AG20443 (cell line): ENCODE data around the gene COBL.

Experiments used
- DNase-seq: peaks from one replicate; pipeline ENCODE4 v3.0.0; 2012; ENCODE audit warnings: low spot score, mixed read lengths

Gene COBL

DNA sequence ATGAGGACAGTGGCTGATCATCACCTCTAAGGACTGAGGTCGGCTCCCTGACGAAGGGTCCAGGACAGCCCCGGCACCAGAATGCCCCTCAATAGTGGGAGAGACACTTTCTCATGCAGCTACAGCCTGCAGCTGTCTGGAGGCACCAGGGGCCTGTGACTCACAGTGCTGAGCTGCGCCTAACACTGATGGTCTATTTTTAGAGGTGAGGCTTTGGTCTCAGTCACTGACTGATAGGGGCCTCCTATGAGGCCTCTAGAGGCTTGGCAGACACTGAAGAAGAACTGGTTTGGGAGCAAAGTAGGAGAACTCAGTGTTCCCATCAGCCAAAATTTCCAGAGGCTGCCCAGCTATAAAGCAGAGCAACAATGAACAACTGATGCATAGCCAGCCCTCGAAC is 130.1 kb downstream of the COBL start:
- DNase-seq = peak; percentile 24

DNA sequence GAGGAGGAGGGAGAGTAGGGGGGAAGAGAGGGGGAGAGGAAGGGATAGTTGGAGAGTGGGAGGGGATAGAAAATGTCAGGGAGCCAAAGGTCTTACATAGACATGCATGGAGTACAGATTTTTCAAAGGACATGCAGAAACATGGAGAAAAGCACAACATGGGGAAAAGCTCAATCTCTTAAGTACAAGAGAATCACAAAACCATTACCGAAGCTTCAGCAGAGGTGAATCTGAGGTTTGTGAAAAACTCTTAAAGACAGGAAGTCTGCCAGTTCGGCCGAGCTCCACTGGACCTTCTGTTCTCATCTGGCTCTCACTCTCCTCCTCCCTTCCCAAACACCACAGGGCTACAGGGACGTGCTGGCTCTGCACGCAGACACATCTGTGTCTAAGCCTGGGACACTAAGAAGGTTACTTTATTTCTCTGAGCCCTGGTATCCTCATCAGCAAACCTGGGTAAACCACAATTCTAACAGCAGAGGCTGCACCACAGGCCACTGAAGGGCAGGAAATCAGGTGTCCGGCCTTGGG is 133.9 kb downstream of the COBL start:
- DNase-seq = no peak

GRCh38 chr7:51180092-51180491 is 136.5 kb downstream of the COBL start:
- no peak for DNase-seq

GRCh38 chr7:51175992-51176388 is 140.6 kb downstream of the COBL start:
- no peak for DNase-seq

DNA sequence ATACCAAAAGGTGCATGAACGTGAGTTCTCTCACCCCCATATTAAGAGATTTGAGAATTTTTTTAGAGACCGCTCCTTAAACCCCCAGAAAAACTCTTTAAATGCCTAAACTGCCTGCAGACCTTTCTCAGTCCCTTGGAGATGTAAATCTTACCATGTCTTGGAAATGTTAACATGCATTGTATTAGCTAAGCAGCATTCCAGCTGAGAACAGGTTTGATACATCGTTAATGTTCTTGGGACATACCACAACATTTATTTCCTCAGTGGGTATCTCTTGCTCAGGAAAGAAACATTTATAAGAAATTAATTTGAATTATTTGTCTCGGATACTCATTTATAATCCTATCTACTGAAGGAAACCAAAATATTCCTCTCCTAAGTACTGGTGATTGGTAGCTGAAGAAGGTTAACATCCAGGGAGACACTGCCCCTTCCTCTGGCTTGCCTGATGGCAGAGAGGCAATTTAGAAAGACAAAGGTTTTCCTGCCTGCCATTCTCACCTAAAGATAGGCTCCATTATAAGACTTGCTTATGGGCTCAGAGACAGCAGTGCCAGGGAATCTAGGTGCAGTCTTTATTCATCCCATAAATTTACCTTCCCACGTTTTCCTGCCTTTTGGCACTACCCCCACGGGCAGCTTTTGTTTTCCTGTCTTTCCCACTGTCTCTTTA is 141.2 kb downstream of the COBL start:
- no peak for DNase-seq

DNA sequence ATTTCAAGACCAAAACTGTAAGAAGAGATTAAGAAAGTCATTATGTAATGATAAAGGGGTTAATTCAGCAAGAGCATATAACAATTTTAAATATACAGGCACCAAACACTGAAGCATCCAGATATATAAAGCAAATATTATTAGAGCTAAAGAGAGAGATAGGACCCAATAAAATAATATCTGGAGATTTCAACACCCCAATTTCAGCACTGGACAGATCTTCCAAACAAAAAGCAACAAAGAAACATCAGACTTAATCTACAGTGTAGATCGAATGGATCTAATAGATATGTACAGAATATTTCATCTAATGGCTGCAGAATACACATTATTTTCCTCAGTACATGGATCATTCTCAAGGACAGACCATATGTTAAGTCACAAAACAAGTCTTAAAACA is 151.3 kb downstream of the COBL start:
- DNase-seq = no peak

DNA sequence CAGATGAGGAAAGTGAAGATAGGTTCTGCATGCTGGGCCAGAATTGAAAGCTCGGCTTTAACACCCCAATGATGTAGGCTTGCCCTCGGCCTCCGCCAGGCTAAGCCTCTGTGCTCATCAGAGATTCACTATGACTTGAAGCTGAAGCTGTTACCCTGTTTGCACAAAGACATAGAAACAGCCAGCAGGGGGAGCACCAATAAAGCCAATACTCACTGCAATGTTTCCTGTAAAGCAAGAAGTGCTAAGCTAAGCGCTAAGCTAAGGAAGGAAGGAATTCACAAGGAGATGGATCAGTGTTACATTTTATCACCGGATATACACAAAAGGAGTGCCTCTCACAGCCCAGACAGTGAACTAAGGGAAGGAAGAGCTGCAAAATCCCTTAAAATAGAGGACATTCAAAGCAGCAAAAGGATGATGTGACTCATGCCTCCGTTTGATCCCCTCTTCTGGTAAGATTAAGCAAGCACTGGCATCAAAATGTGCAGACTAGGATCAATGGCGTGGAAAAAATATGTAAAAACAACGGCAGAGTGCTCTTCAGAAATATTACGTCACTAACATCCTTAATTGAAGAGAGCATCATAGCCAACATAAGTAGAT is 153.8 kb downstream of the COBL start:
- peak; percentile 67 for DNase-seq

DNA sequence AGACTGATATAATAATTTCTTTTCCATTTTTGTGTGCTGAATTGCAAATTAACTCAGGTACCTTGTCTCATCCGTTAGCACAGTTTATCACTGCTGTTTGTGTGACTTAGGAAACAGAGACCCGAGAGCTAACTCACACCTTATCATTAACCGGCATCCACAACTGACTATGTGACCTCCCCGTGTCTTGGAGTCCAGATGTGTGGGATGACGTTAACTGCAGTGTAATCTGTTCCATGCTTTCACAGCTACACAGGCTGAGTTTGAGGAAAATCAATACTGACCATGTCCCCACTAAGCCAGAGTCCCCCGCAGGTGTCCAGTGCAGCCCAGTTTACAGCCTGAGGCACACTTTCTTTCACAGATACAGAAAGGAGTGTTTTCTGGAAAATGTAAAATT is 154.7 kb downstream of the COBL start:
- DNase-seq = no peak

GRCh38 chr7:51160990-51161615 is 155.5 kb downstream of the COBL start:
- DNase-seq = peak; percentile 79

DNA sequence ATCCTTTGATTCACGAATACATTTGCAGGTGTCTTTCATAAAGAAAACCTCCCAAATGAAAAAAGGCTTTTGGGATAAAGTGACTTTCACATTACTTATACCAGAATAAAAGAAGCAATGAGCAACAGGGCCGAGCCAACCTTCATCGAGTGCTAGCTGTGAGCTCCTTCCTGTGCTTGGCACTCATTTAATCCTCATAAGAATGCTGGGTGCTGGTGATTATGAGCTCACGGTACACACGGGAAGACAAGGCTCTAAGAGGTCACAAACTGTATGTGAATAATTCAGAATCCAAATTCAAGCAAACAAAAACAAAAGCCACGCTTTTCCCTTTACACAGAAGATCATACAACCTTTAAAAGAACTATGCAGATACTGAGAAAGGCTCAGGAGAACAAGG is 156.2 kb downstream of the COBL start:
- DNase-seq = no peak

- no peak for DNase-seq
Observed at GRCh38 chr7:51158742-51159445, 157.7 kb downstream of the COBL start.

GRCh38 chr7:51158211-51158610 is 158.4 kb downstream of the COBL start:
- no peak for DNase-seq

GRCh38 chr7:51154201-51154600 is 162.4 kb downstream of the COBL start:
- DNase-seq = no peak

- DNase-seq = no peak
Observed at GRCh38 chr7:51152706-51153200, 163.9 kb downstream of the COBL start.

GRCh38 chr7:51151455-51151854 is 165.2 kb downstream of the COBL start:
- DNase-seq = no peak

GRCh38 chr7:51150193-51150592 is 166.4 kb downstream of the COBL start:
- DNase-seq = no peak

DNA sequence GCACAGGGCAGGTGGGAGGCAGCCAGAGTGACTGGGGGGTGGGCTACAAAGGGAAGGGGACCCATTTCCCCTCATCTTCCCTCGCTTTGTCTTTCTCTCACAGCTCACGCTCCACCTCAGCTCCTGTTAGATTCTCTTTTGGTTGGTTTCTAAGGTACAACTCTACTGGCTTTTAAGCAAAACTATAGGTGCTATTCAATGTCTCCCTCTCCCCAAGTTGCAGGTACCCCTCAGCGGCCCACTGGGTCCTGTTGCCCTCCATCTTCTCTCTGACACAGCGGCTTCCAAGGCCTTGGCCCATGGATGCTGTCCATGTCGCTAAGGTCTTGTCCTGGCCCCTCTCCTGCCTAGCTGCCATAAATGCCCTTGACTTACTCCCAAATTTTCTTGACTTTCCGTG is 168.4 kb downstream of the COBL start:
- no peak for DNase-seq

- no peak for DNase-seq
Observed at GRCh38 chr7:51146816-51147586, 169.6 kb downstream of the COBL start.

GRCh38 chr7:51144178-51144577 is 172.4 kb downstream of the COBL start:
- no peak for DNase-seq

GRCh38 chr7:51142741-51143385 is 173.7 kb downstream of the COBL start:
- no peak for DNase-seq

- peak; percentile 76 for DNase-seq
Observed at GRCh38 chr7:51141451-51142003, 175.1 kb downstream of the COBL start.
